Measurements from ENCODE around the gene TOX3.

TOX3 gene

DNA sequence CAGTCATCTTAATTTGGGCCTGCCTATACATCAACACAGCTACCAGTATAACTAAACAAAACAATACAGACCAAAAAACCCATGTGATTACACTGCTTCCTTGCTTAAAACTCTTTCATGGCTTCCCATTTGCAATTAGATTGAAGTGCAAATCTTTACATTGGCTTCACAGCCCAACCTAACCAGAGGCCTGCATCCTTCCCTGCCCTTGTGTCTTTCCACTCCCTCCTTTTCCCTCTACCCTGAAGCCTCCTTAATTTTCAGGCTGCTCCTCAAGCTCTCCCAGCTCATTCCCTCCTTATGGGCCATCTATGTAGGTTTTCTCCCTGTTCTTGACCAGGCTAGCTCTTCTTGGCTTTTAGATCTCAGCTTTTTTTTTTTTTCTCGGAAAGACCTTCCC is 147.8 kb downstream of the TOX3 start:
- CTCF ChIA-PET, result no interaction called here
- no peak for DNase-seq (ENCODE audit: low spot score)
- TF ChIP-seq, protein P1, sequence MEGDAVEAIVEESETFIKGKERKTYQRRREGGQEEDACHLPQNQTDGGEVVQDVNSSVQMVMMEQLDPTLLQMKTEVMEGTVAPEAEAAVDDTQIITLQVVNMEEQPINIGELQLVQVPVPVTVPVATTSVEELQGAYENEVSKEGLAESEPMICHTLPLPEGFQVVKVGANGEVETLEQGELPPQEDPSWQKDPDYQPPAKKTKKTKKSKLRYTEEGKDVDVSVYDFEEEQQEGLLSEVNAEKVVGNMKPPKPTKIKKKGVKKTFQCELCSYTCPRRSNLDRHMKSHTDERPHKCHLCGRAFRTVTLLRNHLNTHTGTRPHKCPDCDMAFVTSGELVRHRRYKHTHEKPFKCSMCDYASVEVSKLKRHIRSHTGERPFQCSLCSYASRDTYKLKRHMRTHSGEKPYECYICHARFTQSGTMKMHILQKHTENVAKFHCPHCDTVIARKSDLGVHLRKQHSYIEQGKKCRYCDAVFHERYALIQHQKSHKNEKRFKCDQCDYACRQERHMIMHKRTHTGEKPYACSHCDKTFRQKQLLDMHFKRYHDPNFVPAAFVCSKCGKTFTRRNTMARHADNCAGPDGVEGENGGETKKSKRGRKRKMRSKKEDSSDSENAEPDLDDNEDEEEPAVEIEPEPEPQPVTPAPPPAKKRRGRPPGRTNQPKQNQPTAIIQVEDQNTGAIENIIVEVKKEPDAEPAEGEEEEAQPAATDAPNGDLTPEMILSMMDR (conservative IDR thresholded peaks at IDR 0.05; ENCODE audit: low read depth), result no peak
- POLR2A ChIA-PET (ENCODE audit: low non-redundant PET), result no interaction called here
- H3K27ac ChIP-seq, result no peak overlapping the region

DNA sequence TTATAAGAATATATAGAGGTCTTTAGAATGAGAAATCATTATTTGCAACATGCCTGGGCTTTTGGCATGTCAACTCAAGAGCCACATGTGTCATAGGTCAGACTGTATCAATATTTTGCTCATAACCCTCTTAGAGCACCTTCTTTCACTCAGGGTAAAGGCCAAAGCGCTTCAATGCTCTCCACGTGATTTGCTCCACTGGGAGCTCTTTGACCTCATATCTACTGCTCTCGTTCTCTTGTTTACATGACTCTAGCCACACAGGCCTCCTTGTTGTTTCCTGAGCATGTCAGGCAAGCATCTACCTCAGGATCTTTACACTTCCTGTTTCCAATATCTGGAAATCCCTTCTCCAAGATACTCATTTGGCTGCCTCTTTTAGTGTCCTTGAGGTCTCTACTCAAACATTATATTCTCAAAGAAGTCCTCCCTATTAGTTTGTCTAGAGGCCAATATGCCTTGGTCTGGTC is 148.4 kb downstream of the TOX3 start:
- no peak overlapping the region for H3K27ac ChIP-seq
- TF ChIP-seq, protein P1 (conservative IDR thresholded peaks at IDR 0.05; ENCODE audit: low read depth), result no peak
- POLR2A ChIA-PET (ENCODE audit: low non-redundant PET), result no interaction called here
- no peak for DNase-seq (ENCODE audit: low spot score)
- CTCF ChIA-PET, result no interaction called here

DNA sequence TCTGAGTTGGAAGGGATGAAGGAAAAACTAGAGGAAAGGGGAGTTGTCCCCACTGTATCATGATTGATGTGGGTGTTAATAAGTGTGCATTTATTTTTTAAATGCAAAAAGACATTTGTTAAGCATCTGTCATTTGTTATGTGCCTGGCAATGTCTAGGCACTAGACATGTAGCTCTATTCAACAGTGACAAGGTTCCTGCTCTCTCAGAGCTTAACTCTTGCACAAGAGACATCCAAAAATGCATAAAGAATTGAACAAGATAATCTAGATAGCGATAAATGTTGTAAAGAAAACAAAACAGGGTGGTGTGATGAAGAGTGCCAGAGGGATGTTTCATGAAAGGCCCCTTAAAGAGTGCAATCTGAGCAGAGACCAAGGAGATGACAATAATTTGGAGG is 148.9 kb downstream of the TOX3 start:
- CTCF ChIA-PET, result no interaction called here
- TF ChIP-seq, protein P1 (conservative IDR thresholded peaks at IDR 0.05; ENCODE audit: low read depth), result no peak

DNA sequence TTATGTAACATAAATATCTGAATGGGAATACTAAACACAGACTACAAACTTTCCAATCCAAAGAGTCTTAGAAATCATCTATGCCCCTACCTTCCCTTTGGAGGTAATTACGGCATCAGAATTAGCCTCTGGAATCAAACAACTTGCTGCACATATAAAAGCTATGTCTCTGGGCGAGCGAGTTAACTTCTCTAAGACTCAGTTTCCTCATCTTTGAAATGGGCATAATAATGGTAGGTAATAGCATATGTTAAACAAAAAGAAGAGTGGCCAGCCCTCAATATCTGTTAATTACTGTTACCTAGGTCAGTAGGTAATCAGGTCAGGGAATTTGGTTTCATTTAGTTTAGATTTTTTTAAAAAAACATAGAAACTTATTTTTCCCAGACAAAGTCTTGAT is 153.5 kb downstream of the TOX3 start:
- TF ChIP-seq, protein P1 (conservative IDR thresholded peaks at IDR 0.05; ENCODE audit: low read depth), result no peak
- DNase-seq (ENCODE audit: low spot score), result no peak
- ChIA-PET POLR2A (ENCODE audit: low non-redundant PET) (no interaction called here), CTCF (interaction anchor here (0.7 kb wide), 1 partner anchor 206 kb away, joined by 3 read pairs; no protein-coding TSS in a partner anchor)
- no peak overlapping the region for H3K27ac ChIP-seq

More for the DNA sequence above, 148.9 kb downstream of the TOX3 start:
- DNase-seq (ENCODE audit: low spot score), result no peak
- H3K27ac ChIP-seq, result no peak overlapping the region
- POLR2A ChIA-PET (ENCODE audit: low non-redundant PET), result no interaction called here

DNA sequence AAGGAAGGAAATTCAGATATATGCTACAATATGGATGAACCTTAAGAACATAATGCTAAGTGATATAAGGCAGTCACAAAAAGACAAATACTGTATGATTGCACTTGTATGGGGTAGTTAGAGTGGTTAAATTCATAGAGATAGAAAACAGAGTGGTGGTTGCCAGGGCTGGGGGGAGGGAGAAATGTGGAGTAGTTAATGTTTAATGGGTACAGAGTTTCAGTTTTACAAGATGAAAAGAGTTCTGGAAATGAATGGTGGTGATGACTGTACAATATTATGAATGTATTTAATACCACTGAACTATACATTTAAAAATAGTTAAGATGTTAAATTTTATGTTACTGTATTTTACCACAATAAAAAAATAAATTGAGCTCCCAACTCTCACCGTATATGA is 157.9 kb downstream of the TOX3 start:
- ChIA-PET POLR2A (ENCODE audit: low non-redundant PET) (no interaction called here), CTCF (no interaction called here)
- DNase-seq (ENCODE audit: low spot score), result no peak
- TF ChIP-seq, protein P1 (conservative IDR thresholded peaks at IDR 0.05; ENCODE audit: low read depth), result no peak
- no peak overlapping the region for H3K27ac ChIP-seq

Measured in RWPE1 (cell line).